Loucy (cell line): ENCODE measurements around the gene PRR13.
"Not testable (repeated sequence)": the region's sequence is repeated elsewhere in the genome, so short reads cannot be mapped to it uniquely, and the experiment has no call there.

ENCODE experiments used
- H2AFZ ChIP-seq: fragments of 200-600 bp; sonication (generic); 2 replicates; pipeline ENCODE4 v1.6.0; 2016; ENCODE audit warnings: antibody characterized with exemption, mild to moderate bottlenecking, low read length, moderate library complexity
- H3F3A ChIP-seq: fragments of 200-600 bp; 2 replicates; pipeline ENCODE4 v1.6.0; 2016; ENCODE audit warnings: antibody characterized with exemption, low read depth, mild to moderate bottlenecking
- H3K27me3 ChIP-seq: fragments of 200-600 bp; sonication (generic); 2 replicates; pipeline ENCODE4 v1.6.1; 2014; ENCODE audit warnings: low read length, mild to moderate bottlenecking; ENCODE audit not compliant: insufficient read depth, poor library complexity, severe bottlenecking
- H3K36me3 ChIP-seq: fragments of 200-600 bp; sonication (generic); 2 replicates; pipeline ENCODE4 v1.6.1; 2016; ENCODE audit warnings: low read length; ENCODE audit not compliant: insufficient read depth
- H3K4me1 ChIP-seq: fragments of 200-600 bp; sonication (generic); 2 replicates; pipeline ENCODE4 v1.5.1; 2014; ENCODE audit warnings: low read length, mild to moderate bottlenecking; ENCODE audit not compliant: insufficient read depth, poor library complexity, severe bottlenecking
- H3K4me2 ChIP-seq: fragments of 200-600 bp; sonication (generic); 2 replicates; pipeline ENCODE4 v1.6.0; 2014; ENCODE audit warnings: antibody characterized with exemption, low read length, low read depth, mild to moderate bottlenecking; ENCODE audit not compliant: poor library complexity, severe bottlenecking
- H3K4me3 ChIP-seq: fragments of 200-600 bp; sonication (generic); 2 replicates; pipeline ENCODE4 v1.5.1; 2014; ENCODE audit warnings: low read length, mild to moderate bottlenecking, mixed read lengths; ENCODE audit not compliant: poor library complexity, severe bottlenecking
- H3K79me2 ChIP-seq: fragments of 200-600 bp; sonication (generic); 2 replicates; pipeline ENCODE4 v1.6.1; 2014; ENCODE audit warnings: low read length; ENCODE audit not compliant: insufficient read depth
- H3K9ac ChIP-seq: fragments of 200-600 bp; sonication (generic); 2 replicates; pipeline ENCODE4 v1.6.0; 2014; ENCODE audit warnings: mild to moderate bottlenecking, low read depth, low read length, moderate library complexity; ENCODE audit not compliant: poor library complexity, severe bottlenecking
- H3K9me2 ChIP-seq: fragments of 200-600 bp; sonication (generic); replicated peaks from 2 replicates; pipeline ENCODE4 v1.6.1; 2016; ENCODE audit warnings: low read depth, low read length, mixed read lengths
- H3K9me3 ChIP-seq: fragments of 200-600 bp; sonication (generic); 2 replicates; pipeline ENCODE4 v1.6.1; 2014; ENCODE audit warnings: mild to moderate bottlenecking, antibody characterized with exemption, low read length, low read depth; ENCODE audit not compliant: insufficient read depth
- H4K20me1 ChIP-seq: fragments of 200-600 bp; sonication (generic); 2 replicates; pipeline ENCODE4 v1.6.0; 2014; ENCODE audit warnings: antibody characterized with exemption, low read length, mild to moderate bottlenecking; ENCODE audit not compliant: insufficient read depth, poor library complexity, severe bottlenecking
- EZH2phosphoT487 ChIP-seq: fragments of 200-600 bp; IDR thresholded peaks from 2 replicates; pipeline ENCODE4 v1.6.1; 2018; ENCODE audit warnings: antibody characterized with exemption, mild to moderate bottlenecking, moderate library complexity, borderline replicate concordance
- TF ChIP-seq, protein P1 (sequence below): fragments of 200-600 bp; sonication (generic); conservative IDR thresholded peaks from 2 replicates; pipeline ENCODE4 v1.5.1; 2014; ENCODE audit warnings: mild to moderate bottlenecking, antibody characterized with exemption, low read length

The PRR13 gene

DNA sequence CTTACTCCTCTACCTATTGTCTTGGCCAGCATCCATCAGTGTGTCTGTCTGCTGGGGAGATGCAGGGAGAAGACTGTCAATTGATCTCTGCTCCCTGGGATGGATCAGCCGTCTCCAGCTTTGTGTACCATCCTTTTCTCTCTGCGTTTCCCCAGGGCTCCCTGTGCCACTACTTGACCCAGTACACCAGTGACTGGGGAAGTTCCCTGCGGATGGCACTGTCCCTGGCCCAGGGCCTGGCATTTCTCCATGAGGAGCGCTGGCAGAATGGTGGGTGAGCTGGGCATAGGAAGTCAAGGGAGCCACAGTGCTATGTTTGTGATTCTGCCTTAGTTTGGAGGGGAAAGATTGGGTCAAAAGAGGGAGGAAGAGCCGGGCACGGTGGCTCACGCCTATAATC is 12.8 kb upstream of the PRR13 start:
- Histone ChIP-seq H3F3A (no peaks in the 10 kb centered on the region), H3K4me2 (no peak overlapping the region), H3K27me3 (no peaks in the 10 kb centered on the region), H2AFZ (no peak overlapping the region), H3K79me2 (no peaks in the 10 kb centered on the region), H3K4me1 (no peaks in the 10 kb centered on the region), H3K9me2 (no peaks in the 10 kb centered on the region), H3K4me3 (no peak overlapping the region), H3K9ac (no peak overlapping the region), H4K20me1 (no peaks in the 10 kb centered on the region), H3K36me3 (no peaks in the 10 kb centered on the region), H3K9me3 (no peaks in the 10 kb centered on the region)
- TF ChIP-seq, protein P1, sequence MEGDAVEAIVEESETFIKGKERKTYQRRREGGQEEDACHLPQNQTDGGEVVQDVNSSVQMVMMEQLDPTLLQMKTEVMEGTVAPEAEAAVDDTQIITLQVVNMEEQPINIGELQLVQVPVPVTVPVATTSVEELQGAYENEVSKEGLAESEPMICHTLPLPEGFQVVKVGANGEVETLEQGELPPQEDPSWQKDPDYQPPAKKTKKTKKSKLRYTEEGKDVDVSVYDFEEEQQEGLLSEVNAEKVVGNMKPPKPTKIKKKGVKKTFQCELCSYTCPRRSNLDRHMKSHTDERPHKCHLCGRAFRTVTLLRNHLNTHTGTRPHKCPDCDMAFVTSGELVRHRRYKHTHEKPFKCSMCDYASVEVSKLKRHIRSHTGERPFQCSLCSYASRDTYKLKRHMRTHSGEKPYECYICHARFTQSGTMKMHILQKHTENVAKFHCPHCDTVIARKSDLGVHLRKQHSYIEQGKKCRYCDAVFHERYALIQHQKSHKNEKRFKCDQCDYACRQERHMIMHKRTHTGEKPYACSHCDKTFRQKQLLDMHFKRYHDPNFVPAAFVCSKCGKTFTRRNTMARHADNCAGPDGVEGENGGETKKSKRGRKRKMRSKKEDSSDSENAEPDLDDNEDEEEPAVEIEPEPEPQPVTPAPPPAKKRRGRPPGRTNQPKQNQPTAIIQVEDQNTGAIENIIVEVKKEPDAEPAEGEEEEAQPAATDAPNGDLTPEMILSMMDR, result no peak
- TF ChIP-seq EZH2phosphoT487, result no peak

DNA sequence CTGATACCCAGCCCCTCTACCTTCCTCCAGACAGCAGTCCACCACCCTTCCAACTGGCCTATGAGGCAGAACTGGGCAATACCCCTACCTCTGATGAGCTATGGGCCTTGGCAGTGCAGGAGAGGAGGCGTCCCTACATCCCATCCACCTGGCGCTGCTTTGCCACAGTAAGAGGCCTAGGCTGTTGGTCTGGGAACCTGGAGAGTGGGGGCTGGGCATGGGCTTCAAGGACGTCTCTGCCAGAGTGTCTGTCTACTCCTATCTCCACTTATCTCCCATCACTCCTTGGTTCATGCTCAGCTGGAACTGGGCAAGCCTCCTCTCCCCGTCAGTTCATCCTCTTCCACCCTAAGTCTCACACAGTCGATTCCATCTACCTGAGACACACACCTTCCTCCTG is 11.4 kb upstream of the PRR13 start:
- H3K79me2 ChIP-seq, result no peaks in the 10 kb centered on the region
- no peaks in the 10 kb centered on the region for H3K9me3 ChIP-seq
- no peak overlapping the region for H2AFZ ChIP-seq
- H3K36me3 ChIP-seq, result no peaks in the 10 kb centered on the region
- no peaks in the 10 kb centered on the region for H4K20me1 ChIP-seq
- H3K4me2 ChIP-seq, result no peak overlapping the region
- H3K9ac ChIP-seq, result no peak overlapping the region
- H3K4me1 ChIP-seq, result no peaks in the 10 kb centered on the region
- no peak overlapping the region for H3K4me3 ChIP-seq
- no peaks in the 10 kb centered on the region for H3K27me3 ChIP-seq
- H3F3A ChIP-seq, result no peaks in the 10 kb centered on the region
- no peak for TF ChIP-seq EZH2phosphoT487
- TF ChIP-seq, protein P1, result no peak
- H3K9me2 ChIP-seq, result no peaks in the 10 kb centered on the region

DNA sequence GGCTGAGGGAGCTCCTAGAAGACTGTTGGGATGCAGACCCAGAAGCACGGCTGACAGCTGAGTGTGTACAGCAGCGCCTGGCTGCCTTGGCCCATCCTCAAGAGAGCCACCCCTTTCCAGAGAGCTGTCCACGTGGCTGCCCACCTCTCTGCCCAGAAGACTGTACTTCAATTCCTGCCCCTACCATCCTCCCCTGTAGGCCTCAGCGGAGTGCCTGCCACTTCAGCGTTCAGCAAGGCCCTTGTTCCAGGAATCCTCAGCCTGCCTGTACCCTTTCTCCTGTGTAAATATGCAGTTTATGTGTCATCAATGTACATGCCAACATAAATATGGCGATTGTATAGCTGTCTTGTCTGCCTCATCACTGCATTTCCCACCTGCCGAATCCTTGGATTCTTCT is 10.3 kb upstream of the PRR13 start:
- Histone ChIP-seq H3F3A (no peaks in the 10 kb centered on the region), H3K9ac (no peak overlapping the region), H3K4me3 (no peak overlapping the region), H2AFZ (no peak overlapping the region), H3K27me3 (no peaks in the 10 kb centered on the region), H3K9me2 (no peaks in the 10 kb centered on the region), H3K79me2 (no peaks in the 10 kb centered on the region), H3K9me3 (no peaks in the 10 kb centered on the region), H3K4me1 (no peaks in the 10 kb centered on the region), H3K4me2 (no peak overlapping the region), H3K36me3 (no peaks in the 10 kb centered on the region), H4K20me1 (no peaks in the 10 kb centered on the region)
- no peak for TF ChIP-seq EZH2phosphoT487
- TF ChIP-seq, protein P1, result no peak

DNA sequence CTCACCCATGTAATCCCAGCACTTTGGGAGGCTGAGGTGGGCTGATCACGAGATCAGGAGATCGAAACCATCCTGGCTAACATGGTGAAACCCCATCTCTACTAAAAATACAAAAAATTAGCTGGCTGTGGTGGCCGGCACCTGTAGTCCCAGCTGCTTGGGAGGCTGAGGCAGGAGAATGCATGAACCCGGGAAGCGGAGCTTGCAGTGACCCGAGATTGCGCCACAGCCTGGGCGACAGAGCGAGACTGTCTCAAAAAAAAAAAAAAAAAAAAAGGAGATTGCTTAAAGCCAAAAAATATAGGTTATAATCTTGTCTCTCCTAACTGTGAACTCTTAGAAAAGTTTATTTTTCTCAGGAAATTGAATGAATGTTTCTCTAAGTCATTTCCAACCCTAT is 6.2 kb upstream of the PRR13 start:
- H3K79me2 ChIP-seq, H3K27me3 ChIP-seq, H4K20me1 ChIP-seq, H3K4me1 ChIP-seq, H2AFZ ChIP-seq, H3F3A ChIP-seq, H3K36me3 ChIP-seq, H3K9me2 ChIP-seq, H3K9ac ChIP-seq, H3K4me3 ChIP-seq, H3K4me2 ChIP-seq, H3K9me3 ChIP-seq: not testable (repeated sequence)

DNA sequence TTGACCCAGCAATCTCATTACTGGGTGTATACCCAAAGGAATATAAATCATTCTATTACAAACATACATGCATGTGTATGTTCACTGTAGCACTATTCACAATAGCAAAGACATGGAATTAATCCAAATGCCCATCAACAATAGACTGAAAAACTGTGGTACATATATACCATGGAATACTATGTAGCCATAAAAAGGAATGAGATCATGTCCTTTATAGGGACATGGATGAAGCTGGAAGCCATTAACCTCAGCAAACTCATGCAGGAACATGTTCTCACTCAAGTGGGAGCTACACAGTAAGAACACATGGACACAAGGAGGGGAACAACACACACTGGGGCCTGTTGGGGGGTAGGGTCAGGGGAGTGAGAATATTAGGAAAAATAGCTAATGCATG is 2.0 kb upstream of the PRR13 start:
- not testable (repeated sequence) for H3K36me3 ChIP-seq, H3K4me2 ChIP-seq, H3K27me3 ChIP-seq, H3K4me3 ChIP-seq, H3K9ac ChIP-seq, H3F3A ChIP-seq, H3K9me2 ChIP-seq, H3K9me3 ChIP-seq, H2AFZ ChIP-seq
- peaks cover 30% of the 10 kb centered on the region for H3K79me2 ChIP-seq
- peaks cover 21% of the 10 kb centered on the region for H4K20me1 ChIP-seq
- peaks cover 23% of the 10 kb centered on the region for H3K4me1 ChIP-seq
